ENCODE data around the gene SPATA2L. TPM values are rescaled to one million over a fixed set of nuclear protein-coding genes. Genes with fewer than 3 reads are reported as not detected.
A peak's percentile ranks its signal among the peaks of the same experiment; 100 is the strongest.

SPATA2L gene
- total and polyA plus RNA-seq, 2 of the 13 experiments (the other 11 are each of a cell fraction or from before 2014, with no cell fraction given): 9.1 to 20.7 TPM

GRCh38 chr16:89700100-89700648, 1.3 kb downstream of the SPATA2L start (continued):
- TF ChIP-seq PHB2 (IDR thresholded peaks at IDR 0.05; ENCODE audit: partially characterized antibody): no peak
- no peak for TF ChIP-seq ZNF749 (CRISPR knock-in tag; IDR thresholded peaks at IDR 0.05; ENCODE audit: borderline replicate concordance)
- no peak; the same call in 1 of the 2 replicates for TF ChIP-seq FUBP1 (CRISPR knock-in tag; IDR thresholded peaks at IDR 0.05; ENCODE audit: borderline replicate concordance)
- peak; percentile 71; the same call in 1 of the 2 replicates for TF ChIP-seq ZNF83 (CRISPR knock-in tag; IDR thresholded peaks at IDR 0.05; ENCODE audit: borderline replicate concordance)
- TF ChIP-seq HINFP (CRISPR knock-in tag; IDR thresholded peaks at IDR 0.05; ENCODE audit: low read depth): no peak
- peak; percentile 1; the same call in 1 of the 2 replicates for TF ChIP-seq ZNF589 (CRISPR knock-in tag; conservative IDR thresholded peaks at IDR 0.05)
- TF ChIP-seq ZNF816 (CRISPR knock-in tag; IDR thresholded peaks at IDR 0.05; ENCODE audit: borderline replicate concordance): no peak; the same call in 1 of the 2 replicates
- TF ChIP-seq PRDM10 (CRISPR knock-in tag; IDR thresholded peaks at IDR 0.05; ENCODE audit: low read depth): no peak
- no peak for TF ChIP-seq LCORL (IDR thresholded peaks at IDR 0.05)
- peak; percentile 98 for TF ChIP-seq LCORL (CRISPR knock-in tag; IDR thresholded peaks at IDR 0.05)
- peak; percentile 78 for TF ChIP-seq ZNF331 (CRISPR knock-in tag; IDR thresholded peaks at IDR 0.05)
- peak; percentile 24 for TF ChIP-seq AGO1 (IDR thresholded peaks at IDR 0.05; ENCODE audit: low read depth, low read length, poor library complexity, severe bottlenecking)
- TF ChIP-seq, protein P1, sequence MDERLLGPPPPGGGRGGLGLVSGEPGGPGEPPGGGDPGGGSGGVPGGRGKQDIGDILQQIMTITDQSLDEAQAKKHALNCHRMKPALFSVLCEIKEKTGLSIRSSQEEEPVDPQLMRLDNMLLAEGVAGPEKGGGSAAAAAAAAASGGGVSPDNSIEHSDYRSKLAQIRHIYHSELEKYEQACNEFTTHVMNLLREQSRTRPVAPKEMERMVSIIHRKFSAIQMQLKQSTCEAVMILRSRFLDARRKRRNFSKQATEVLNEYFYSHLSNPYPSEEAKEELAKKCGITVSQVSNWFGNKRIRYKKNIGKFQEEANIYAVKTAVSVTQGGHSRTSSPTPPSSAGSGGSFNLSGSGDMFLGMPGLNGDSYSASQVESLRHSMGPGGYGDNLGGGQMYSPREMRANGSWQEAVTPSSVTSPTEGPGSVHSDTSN (CRISPR knock-in tag; IDR thresholded peaks at IDR 0.05): peak; percentile 11; the same call in 1 of the 2 replicates
- 0 out of 2 replicates have a peak, but pooled peaks have one; percentile 8 for TF ChIP-seq PAX8 (CRISPR knock-in tag; IDR thresholded peaks at IDR 0.05; ENCODE audit: borderline replicate concordance)
- peak; percentile 71 for TF ChIP-seq ISL2 (CRISPR knock-in tag; IDR thresholded peaks at IDR 0.05)
- TF ChIP-seq, protein P2, sequence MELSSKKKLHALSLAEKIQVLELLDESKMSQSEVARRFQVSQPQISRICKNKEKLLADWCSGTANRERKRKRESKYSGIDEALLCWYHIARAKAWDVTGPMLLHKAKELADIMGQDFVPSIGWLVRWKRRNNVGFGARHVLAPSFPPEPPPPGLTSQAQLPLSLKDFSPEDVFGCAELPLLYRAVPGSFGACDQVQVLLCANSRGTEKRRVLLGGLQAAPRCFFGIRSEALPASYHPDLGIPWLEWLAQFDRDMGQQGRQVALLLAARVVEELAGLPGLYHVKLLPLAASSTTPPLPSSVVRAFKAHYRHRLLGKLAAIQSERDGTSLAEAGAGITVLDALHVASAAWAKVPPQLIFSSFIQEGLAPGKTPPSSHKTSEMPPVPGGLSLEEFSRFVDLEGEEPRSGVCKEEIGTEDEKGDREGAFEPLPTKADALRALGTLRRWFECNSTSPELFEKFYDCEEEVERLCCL (CRISPR knock-in tag; IDR thresholded peaks at IDR 0.05; ENCODE audit: borderline replicate concordance): no peak
- TF ChIP-seq ZNF275 (CRISPR knock-in tag; IDR thresholded peaks at IDR 0.05; ENCODE audit: borderline replicate concordance): peak; percentile 23; the same call in 1 of the 2 replicates
- TF ChIP-seq ZNF17 (CRISPR knock-in tag; IDR thresholded peaks at IDR 0.05): no peak
